Colonic mucosa (tissue), 4 donors: ENCODE data around the gene RHEX. TPM values are rescaled to one million over a fixed set of nuclear protein-coding genes. Genes with fewer than 3 reads are reported as not detected.
A peak's percentile ranks its signal among the peaks of the same experiment; 100 is the strongest.

ENCODE experiments used
- DNase-seq: peaks from one replicate; pipeline ENCODE4 v3.0.0-alpha.2; 2020
- H3K27ac ChIP-seq: fragments of 200-600 bp; one replicate; pipeline ENCODE4 v1.8.0; 2021
- H3K27me3 ChIP-seq: fragments of 200-600 bp; one replicate; pipeline ENCODE4 v1.8.0; 2021
- H3K36me3 ChIP-seq: fragments of 200-600 bp; one replicate; pipeline ENCODE4 v1.8.0; 2021
- H3K4me1 ChIP-seq: fragments of 200-600 bp; one replicate; pipeline ENCODE4 v1.8.0; 2021; ENCODE audit warnings: mild to moderate bottlenecking
- H3K4me3 ChIP-seq: fragments of 200-600 bp; one replicate; pipeline ENCODE4 v1.8.0; 2021
- H3K9ac ChIP-seq, 2 donors: one replicate each; pipeline ENCODE4 v1.7.0; 2013; ENCODE audit warnings: control low read depth in 2 of 2, low read depth in 2 of 2, low read length in 2 of 2
- H3K9me3 ChIP-seq: fragments of 200-600 bp; one replicate; pipeline ENCODE4 v1.8.0; 2021
- intact Hi-C: fragments of 100-400 bp; cut with DNase I; formaldehyde crosslinking; loops from one replicate; pipeline ENCODE4 v1.14.1; 2022
- total RNA-seq, 2 donors: library from RNA; stranded (reverse); fragmentation: NEBNext Ultra II Directional in 1 of 2; extraction: Animal tissue kit (Norgen Biotek cat#: 25700) in 1 of 2; gene quantifications; one replicate each; pipeline ENCODE4 v1.2.1, GENCODE V29; 2021
- TF ChIP-seq, protein P1 (sequence below): fragments of 200-600 bp; IDR thresholded peaks from one replicate; pipeline ENCODE4 v1.8.0; 2022; ENCODE audit warnings: antibody characterized with exemption, mild to moderate bottlenecking
- donor health status: healthy.
- donor health status: DM: no; HTN: no; CAD: no.
- donor health status: DM: no; HTN: no; CAD: no.

Gene RHEX
- total RNA-seq, 2 donors from 2014 or later = 1.1 to 1.4 TPM

DNA sequence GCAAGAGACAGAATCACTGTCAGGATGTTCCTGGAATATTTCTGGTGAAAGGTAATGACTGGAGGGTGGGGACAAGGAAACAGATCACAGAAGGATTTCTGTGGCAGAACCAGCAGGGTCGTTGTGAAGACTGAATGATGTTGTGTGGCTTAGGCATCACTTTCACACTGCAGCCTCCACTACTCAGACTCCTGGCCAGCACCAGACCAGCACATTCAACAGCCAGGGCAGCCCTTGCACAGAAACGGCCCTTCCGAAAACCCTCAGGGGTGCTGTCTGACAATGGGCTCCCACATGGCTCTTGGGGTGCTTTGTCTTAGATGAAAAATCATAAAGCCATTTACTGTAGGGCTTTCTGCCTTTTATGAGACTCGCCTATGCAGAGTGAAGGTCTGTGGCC lies 46.0 kb upstream of the RHEX start:
- TF ChIP-seq, protein P1, sequence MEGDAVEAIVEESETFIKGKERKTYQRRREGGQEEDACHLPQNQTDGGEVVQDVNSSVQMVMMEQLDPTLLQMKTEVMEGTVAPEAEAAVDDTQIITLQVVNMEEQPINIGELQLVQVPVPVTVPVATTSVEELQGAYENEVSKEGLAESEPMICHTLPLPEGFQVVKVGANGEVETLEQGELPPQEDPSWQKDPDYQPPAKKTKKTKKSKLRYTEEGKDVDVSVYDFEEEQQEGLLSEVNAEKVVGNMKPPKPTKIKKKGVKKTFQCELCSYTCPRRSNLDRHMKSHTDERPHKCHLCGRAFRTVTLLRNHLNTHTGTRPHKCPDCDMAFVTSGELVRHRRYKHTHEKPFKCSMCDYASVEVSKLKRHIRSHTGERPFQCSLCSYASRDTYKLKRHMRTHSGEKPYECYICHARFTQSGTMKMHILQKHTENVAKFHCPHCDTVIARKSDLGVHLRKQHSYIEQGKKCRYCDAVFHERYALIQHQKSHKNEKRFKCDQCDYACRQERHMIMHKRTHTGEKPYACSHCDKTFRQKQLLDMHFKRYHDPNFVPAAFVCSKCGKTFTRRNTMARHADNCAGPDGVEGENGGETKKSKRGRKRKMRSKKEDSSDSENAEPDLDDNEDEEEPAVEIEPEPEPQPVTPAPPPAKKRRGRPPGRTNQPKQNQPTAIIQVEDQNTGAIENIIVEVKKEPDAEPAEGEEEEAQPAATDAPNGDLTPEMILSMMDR = no peak
- H3K9me3 ChIP-seq = no peaks in the 10 kb centered on the region

DNA sequence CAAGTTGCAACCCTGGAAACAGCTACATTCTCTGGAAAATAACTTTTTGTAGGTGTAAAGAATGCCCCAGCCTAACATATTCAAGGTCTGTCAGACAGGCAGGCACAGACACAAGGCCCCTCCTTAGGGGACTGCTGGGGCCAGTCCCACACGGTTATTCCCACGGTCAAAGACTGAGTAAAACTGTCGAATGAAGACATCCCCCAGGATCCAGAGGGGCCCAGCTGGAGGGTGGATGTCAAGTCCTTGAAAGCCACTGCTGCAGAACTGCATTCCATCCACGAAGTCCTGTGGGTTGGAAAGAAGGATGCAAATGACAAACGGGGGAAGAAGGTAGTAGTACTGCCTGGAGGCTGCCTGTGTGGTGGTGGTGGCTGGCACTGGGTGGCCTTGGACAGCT lies 42.9 kb upstream of the RHEX start:
- Histone ChIP-seq H3K4me1 (no peaks in the 10 kb centered on the region), H3K36me3 (no peaks in the 10 kb centered on the region), H3K27me3 (no peaks in the 10 kb centered on the region), H3K9ac (no peak overlapping the region), H3K27ac (no peak overlapping the region), H3K4me3 (no peak overlapping the region), H3K9me3 (no peaks in the 10 kb centered on the region)
- TF ChIP-seq, protein P1 = no peak
- no peak for DNase-seq
- intact Hi-C loops = no loop called here

More for the DNA sequence above, 46.0 kb upstream of the RHEX start:
- intact Hi-C loops = no loop called here
- H3K9ac ChIP-seq = no peak overlapping the region
- H3K36me3 ChIP-seq = no peaks in the 10 kb centered on the region
- no peak overlapping the region for H3K27ac ChIP-seq
- DNase-seq = peak; percentile 4
- no peaks in the 10 kb centered on the region for H3K4me1 ChIP-seq
- H3K27me3 ChIP-seq = no peaks in the 10 kb centered on the region
- H3K4me3 ChIP-seq = no peak overlapping the region

- Histone ChIP-seq H3K27me3 (no peaks in the 10 kb centered on the region), H3K9ac (no peak overlapping the region), H3K36me3 (no peaks in the 10 kb centered on the region), H3K4me3 (no peak overlapping the region), H3K9me3 (no peaks in the 10 kb centered on the region), H3K27ac (no peak overlapping the region), H3K4me1 (no peaks in the 10 kb centered on the region)
- intact Hi-C loops = no loop called here
- DNase-seq = no peak
- TF ChIP-seq, protein P1 = no peak
Measured at GRCh38 chr1:206011057-206011456, 41.9 kb upstream of the RHEX start.

DNA sequence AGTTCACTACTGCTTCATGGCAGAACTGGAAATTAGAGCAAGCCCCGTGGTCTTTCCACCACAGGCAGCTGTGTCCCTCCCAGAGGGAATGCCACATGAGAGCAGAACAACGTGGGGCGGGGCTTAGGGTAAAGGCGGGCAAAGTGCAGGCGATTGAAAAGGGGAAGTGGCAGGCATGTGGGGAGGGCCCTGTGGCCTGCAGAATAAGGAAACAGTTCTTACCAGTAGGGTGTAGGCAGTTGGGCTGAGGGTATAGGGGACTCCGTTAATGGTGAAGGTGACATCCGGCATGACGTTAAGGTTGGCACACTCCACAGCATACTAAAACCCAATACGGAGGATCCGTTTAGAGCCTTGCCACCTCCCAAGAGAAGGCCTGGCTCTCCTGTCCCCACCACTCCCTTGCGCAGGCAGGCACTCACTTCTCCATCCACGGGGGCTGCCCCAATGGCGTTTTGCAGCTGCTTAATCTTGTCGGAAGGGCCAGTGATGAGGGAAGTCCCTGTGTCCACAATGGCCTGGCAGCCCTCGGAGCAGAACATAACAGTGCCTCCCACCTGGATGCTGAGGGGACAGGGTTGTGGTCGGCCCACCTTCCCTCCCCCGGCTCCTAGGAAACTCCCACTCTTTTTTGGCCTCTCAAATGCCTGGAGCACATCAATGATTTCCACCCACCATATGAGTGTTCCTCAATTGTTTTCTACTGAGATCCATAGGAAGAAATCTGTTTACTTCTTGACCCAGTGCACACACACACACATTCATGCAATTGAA lies 40.7 kb upstream of the RHEX start:
- Histone ChIP-seq H3K4me3 (no peak overlapping the region), H3K9me3 (no peaks in the 10 kb centered on the region), H3K9ac (no peak overlapping the region), H3K27ac (peak overlapping the region; percentile 50), H3K27me3 (no peaks in the 10 kb centered on the region), H3K4me1 (no peaks in the 10 kb centered on the region), H3K36me3 (no peaks in the 10 kb centered on the region)
- TF ChIP-seq, protein P1 = no peak
- DNase-seq = peak; percentile 91
- intact Hi-C loops = no loop called here

DNA sequence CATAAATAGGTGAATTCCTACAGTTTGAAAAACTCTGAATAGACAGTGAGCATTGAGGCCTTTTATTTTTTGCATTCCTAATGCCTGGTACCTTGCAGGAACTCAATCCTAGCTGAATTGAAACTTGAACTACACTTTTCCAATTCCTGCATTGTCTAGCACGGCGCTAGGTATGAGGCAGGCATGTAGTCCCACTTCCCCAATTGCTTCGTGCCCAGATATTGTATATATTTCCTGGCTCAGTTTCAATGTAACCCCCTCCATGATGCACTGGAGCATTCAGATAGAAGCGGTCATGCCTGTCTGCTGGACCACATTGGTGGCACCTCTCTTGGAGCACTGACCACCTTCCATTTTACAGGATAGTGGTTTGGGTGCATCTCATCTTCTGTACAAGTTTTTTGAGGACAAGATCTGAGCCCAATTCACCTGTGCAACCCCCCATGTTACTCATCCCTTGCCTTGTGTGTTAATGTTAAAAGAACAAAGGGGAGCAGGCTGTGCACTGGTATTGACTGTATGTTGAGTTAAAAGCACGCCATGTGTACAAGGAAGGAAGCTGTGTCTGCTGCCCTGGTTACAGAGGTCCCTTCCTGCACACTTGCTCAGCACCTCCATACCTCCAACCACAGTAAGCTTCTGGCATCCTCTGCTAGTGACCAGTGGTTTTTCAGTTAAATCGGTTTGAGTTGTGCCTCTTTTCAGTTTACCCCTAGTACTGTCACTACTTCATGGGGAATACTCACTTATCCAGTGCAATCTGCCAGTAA lies 39.8 kb upstream of the RHEX start:
- Histone ChIP-seq H3K9me3 (no peaks in the 10 kb centered on the region), H3K36me3 (no peaks in the 10 kb centered on the region)
- intact Hi-C loops = no loop called here

More for the DNA sequence above, 39.8 kb upstream of the RHEX start:
- H3K27me3 ChIP-seq = no peaks in the 10 kb centered on the region
- peak; percentile 14 for DNase-seq
- TF ChIP-seq, protein P1 = no peak
- no peak overlapping the region for H3K9ac ChIP-seq
- no peaks in the 10 kb centered on the region for H3K4me1 ChIP-seq
- no peak overlapping the region for H3K4me3 ChIP-seq
- H3K27ac ChIP-seq = no peak overlapping the region
